Forelimb muscle (tissue), 1 donor: ENCODE data around the gene PUS1. TPM values are rescaled to one million over a fixed set of nuclear protein-coding genes. Genes with fewer than 3 reads are reported as not detected.
A peak's percentile ranks its signal among the peaks of the same experiment; 100 is the strongest.
"Not testable (repeated sequence)": the region's sequence is repeated elsewhere in the genome, so short reads cannot be mapped to it uniquely, and the experiment has no call there.

Source experiments
- DNase-seq: peaks from one replicate; pipeline ENCODE4 v3.0.0-alpha.2; 2013; ENCODE audit warnings: low read depth
- polyA plus RNA-seq: library from polyadenylated mRNA; unstranded; fragments of 120-200 nt; gene quantifications from one replicate; pipeline ENCODE4 v1.2.1, GENCODE V29; 2013; ENCODE audit not compliant: insufficient read length

Gene PUS1
- 12.2 TPM for polyA plus RNA-seq

GRCh38 chr12:131928711-131929580 is at the start of gene PUS1:
Gene PUS1, plus strand, starts transcription at chr12:131929276. Its CDS starts 447 bp downstream, at chr12:131929723.
- DNase-seq, result peak; percentile 73

DNA sequence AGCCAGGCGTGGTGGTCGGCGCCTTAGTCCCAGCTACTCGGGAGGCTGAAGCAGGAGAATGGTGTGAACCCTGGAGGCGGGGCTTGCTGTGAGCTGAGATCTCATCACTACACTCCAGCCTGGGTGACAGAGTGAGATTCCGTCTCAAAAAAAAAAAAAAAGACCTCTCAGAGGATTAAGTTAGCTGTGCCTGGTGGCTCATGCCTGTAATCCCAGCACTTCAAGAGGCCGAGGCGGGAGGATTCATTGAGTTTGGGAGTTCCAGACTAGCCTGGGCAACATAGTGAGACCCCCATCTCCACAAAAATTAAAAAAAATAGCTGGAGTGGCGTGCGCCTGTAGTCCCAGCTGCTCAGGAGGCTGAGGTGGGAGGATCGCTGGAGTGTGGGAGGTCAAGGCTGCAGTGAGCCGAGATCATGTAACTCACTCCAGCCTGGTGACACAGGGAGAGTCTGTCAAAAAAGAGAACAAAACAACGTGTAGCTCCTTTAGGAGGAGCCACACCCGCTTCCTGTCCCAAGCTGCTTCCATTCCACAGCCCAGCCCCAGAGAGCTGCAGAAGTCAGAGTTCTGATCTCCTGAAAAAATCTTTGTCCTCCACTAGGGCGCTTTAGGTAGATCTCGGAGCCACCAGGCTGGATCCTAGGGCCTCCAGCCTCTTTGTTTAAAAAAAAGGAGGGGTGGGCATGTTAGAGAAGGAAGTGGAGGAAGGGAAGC is 46.1 kb upstream of the PUS1 start:
- DNase-seq, result no peak

GRCh38 chr12:131883521-131883900 is 45.6 kb upstream of the PUS1 start:
- no peak for DNase-seq

GRCh38 chr12:131885076-131885475 is 44.0 kb upstream of the PUS1 start:
- DNase-seq, result not testable (repeated sequence)

DNA sequence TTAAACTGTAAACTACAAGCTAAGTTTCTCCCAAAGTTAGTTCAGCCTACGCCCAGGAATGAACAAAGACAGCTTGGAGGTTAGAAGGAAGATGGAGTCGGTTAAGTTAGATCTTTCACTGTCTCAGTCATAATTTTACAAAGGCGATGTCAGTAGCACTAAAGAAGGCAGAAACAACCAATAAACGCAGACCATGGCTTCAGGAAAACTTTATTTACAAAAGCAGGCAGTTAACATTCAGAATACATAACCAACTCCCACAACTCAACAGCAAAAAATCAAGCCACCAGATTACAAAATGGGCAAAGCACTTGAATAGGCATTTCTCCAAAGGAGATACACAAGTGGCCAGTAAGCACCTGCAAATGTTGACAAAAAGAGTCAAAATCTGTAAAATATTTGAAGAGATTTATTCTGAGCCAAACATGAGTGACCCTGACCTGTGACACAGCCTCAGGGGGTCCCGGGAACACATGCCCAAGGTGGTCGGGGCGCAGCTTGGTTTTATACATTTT is 43.5 kb upstream of the PUS1 start:
- no peak for DNase-seq

GRCh38 chr12:131891722-131892121 is 37.4 kb upstream of the PUS1 start:
- DNase-seq, result not testable (repeated sequence)

- no peak for DNase-seq
These were observed 36.1 kb upstream of the PUS1 start for GRCh38 chr12:131892711-131893604.

DNA sequence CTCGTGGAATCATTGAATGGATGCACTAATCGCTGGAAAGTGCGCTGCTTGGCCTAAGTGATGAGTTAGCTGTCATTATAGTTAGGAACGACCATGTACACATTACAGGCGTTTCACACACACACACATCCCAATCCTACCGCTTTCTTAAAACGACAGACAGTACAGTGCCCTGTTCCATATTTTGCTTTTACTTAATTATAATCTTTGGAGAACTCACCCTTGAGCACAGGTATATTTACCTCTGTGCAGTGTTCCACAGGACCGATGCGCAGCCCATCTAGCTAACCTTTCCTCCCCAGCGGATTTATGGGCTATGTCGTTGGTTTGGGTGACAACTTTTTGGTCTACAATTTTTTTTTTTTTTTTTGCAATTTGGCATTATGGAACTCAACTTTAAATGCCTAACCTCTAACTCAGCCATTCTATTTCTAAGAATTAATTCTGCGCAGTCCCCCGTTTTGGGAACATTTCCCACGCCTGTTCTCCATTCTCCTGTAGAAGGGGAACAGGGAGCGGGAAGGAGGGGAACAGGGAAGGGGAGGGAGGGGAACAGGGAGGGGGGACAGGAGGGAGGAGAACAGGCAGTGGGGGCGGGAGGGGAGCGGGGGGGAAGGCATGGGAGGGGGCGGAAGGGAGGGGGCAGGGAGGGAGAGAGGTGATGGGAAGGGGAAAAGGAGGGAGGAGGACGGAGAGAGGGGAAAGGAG is 35.3 kb upstream of the PUS1 start:
- no peak for DNase-seq

GRCh38 chr12:131894313-131894860 is 34.7 kb upstream of the PUS1 start, which contains the start of gene ULK1:
Gene ULK1, plus strand, starts transcription at chr12:131894622. Its CDS starts 380 bp downstream, at chr12:131895002.
- peak; percentile 60 for DNase-seq

DNA sequence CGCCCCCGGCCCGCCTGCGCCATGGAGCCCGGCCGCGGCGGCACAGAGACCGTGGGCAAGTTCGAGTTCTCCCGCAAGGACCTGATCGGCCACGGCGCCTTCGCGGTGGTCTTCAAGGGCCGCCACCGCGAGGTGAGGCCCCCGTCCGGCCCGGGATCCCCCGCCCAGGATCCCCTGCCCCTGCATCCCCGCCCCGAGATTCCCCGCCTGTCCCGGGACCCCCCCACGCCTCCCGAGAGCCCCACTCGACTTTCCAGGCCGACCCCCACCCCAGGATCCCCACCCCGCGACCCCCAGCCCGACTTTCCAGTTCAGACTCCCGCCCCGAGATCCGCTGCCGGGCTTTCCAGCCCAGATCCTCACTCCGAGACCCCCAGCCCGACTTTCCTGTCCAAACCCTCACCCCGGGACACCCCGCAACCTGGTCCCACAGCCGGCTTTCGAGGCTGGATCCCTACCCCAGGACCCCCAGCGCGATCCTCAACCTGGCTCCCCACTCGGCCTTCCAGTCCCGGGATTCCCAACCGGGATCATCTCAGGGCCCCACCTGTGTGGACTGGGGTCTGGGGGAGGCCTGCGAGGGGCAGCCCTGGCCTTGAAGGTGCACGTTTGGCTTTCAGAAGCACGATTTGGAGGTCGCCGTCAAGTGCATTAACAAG is 34.0 kb upstream of the PUS1 start:
- no peak for DNase-seq

DNA sequence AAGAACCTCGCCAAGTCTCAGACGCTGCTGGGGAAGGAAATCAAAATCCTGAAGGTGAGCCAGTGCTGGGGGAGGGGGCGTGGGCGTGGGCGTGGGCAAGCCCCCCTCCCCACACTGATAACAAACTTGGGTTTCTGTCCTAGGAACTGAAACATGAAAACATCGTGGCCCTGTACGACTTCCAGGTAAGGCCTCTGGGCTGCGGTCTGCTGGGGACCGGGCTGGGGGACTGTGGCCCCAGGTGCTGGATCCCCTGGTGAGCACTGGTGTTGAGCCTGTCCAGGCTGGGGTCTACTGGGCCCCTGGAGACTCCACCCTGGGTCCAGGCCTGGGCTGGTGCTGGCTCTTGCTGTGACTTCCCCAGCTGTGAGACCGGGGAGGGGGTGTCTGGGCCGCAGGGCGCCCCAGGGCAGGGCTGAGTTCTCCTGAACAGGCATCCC is 33.4 kb upstream of the PUS1 start:
- no peak for DNase-seq

- peak; percentile 29 for DNase-seq
These were observed 32.8 kb upstream of the PUS1 start for GRCh38 chr12:131896080-131896810.

GRCh38 chr12:131896811-131897270 is 32.2 kb upstream of the PUS1 start:
- peak; percentile 79 for DNase-seq

DNA sequence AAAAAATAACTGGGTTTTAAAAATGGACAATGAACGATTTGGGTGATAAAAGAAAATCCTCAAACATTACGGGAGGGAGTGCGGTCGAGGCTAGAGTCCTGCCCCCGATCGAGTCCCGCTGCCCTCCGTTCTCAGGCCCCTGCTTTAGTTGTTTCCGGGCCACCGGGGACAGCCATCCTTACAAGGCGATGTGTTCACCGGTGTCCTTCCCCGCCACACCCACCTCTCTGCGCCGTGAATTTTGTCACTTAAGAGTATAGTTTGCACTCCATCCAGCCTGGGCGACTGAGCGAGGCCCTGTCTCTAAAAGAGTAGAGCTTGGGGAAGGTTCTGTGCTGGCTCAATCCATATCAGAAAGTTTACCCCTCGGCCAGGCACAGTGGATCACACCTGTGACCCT is 31.8 kb upstream of the PUS1 start:
- DNase-seq, result no peak

- DNase-seq, result no peak
These were observed 31.2 kb upstream of the PUS1 start for GRCh38 chr12:131897875-131898274.

GRCh38 chr12:131900397-131900796 is 28.7 kb upstream of the PUS1 start:
- DNase-seq, result no peak

GRCh38 chr12:131901431-131902331 is 27.4 kb upstream of the PUS1 start:
- DNase-seq, result no peak
